ENCODE results near the gene ABCA10. TPM values are rescaled to one million over a fixed set of nuclear protein-coding genes. Genes with fewer than 3 reads are reported as not detected.

ABCA10 gene
- total RNA-seq, 1 donor from 2014 or later: 4.2 TPM

GRCh38 chr17:69188796-69189195 is 39.8 kb downstream of the ABCA10 start:
- H3K4me3 Mint-ChIP-seq (ENCODE audit: unreplicated experiment): no peak overlapping the region
- TF ChIP-seq, protein P1, sequence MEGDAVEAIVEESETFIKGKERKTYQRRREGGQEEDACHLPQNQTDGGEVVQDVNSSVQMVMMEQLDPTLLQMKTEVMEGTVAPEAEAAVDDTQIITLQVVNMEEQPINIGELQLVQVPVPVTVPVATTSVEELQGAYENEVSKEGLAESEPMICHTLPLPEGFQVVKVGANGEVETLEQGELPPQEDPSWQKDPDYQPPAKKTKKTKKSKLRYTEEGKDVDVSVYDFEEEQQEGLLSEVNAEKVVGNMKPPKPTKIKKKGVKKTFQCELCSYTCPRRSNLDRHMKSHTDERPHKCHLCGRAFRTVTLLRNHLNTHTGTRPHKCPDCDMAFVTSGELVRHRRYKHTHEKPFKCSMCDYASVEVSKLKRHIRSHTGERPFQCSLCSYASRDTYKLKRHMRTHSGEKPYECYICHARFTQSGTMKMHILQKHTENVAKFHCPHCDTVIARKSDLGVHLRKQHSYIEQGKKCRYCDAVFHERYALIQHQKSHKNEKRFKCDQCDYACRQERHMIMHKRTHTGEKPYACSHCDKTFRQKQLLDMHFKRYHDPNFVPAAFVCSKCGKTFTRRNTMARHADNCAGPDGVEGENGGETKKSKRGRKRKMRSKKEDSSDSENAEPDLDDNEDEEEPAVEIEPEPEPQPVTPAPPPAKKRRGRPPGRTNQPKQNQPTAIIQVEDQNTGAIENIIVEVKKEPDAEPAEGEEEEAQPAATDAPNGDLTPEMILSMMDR (IDR thresholded peaks at IDR 0.05; ENCODE audit: partially characterized antibody, unreplicated experiment): no peak
- no peaks in the 10 kb centered on the region for H3K9me3 Mint-ChIP-seq (ENCODE audit: unreplicated experiment)
- no peaks in the 10 kb centered on the region for H3K36me3 Mint-ChIP-seq (ENCODE audit: unreplicated experiment)
- no peaks in the 10 kb centered on the region for H3K27me3 Mint-ChIP-seq (ENCODE audit: unreplicated experiment)
- H3K4me1 Mint-ChIP-seq (ENCODE audit: low read depth, unreplicated experiment): peaks cover 4% of the 10 kb centered on the region
- DNase-seq: no peak
- H3K27ac Mint-ChIP-seq (ENCODE audit: unreplicated experiment): peak overlapping the region; percentile 45

- no peak overlapping the region for H3K4me3 Mint-ChIP-seq (ENCODE audit: unreplicated experiment)
- TF ChIP-seq, protein P1 (IDR thresholded peaks at IDR 0.05; ENCODE audit: partially characterized antibody, unreplicated experiment): no peak
Observed at GRCh38 chr17:69188064-69188463, 40.6 kb downstream of the ABCA10 start.

GRCh38 chr17:69187294-69187693 is 41.3 kb downstream of the ABCA10 start:
- TF ChIP-seq, protein P1 (IDR thresholded peaks at IDR 0.05; ENCODE audit: partially characterized antibody, unreplicated experiment): no peak
- peak overlapping the region; percentile 25 for H3K27ac Mint-ChIP-seq (ENCODE audit: unreplicated experiment)
- H3K27me3 Mint-ChIP-seq (ENCODE audit: unreplicated experiment): no peaks in the 10 kb centered on the region
- no peak overlapping the region for H3K4me3 Mint-ChIP-seq (ENCODE audit: unreplicated experiment)
- no peaks in the 10 kb centered on the region for H3K36me3 Mint-ChIP-seq (ENCODE audit: unreplicated experiment)
- peaks cover 4% of the 10 kb centered on the region for H3K4me1 Mint-ChIP-seq (ENCODE audit: low read depth, unreplicated experiment)
- no peaks in the 10 kb centered on the region for H3K9me3 Mint-ChIP-seq (ENCODE audit: unreplicated experiment)
- DNase-seq: no peak

More at GRCh38 chr17:69188064-69188463, 40.6 kb downstream of the ABCA10 start:
- no peaks in the 10 kb centered on the region for H3K27me3 Mint-ChIP-seq (ENCODE audit: unreplicated experiment)
- no peak overlapping the region for H3K27ac Mint-ChIP-seq (ENCODE audit: unreplicated experiment)
- DNase-seq: no peak
- H3K36me3 Mint-ChIP-seq (ENCODE audit: unreplicated experiment): no peaks in the 10 kb centered on the region
- peaks cover 4% of the 10 kb centered on the region for H3K4me1 Mint-ChIP-seq (ENCODE audit: low read depth, unreplicated experiment)
- no peaks in the 10 kb centered on the region for H3K9me3 Mint-ChIP-seq (ENCODE audit: unreplicated experiment)

- TF ChIP-seq, protein P1 (IDR thresholded peaks at IDR 0.05; ENCODE audit: partially characterized antibody, unreplicated experiment): no peak
Observed at GRCh38 chr17:69179227-69179952, 49.2 kb downstream of the ABCA10 start.

GRCh38 chr17:69176457-69176795 is 52.2 kb downstream of the ABCA10 start:
- no peak for DNase-seq
- peaks cover 2% of the 10 kb centered on the region for H3K4me1 Mint-ChIP-seq (ENCODE audit: low read depth, unreplicated experiment)
- no peaks in the 10 kb centered on the region for H3K9me3 Mint-ChIP-seq (ENCODE audit: unreplicated experiment)
- no peak overlapping the region for H3K4me3 Mint-ChIP-seq (ENCODE audit: unreplicated experiment)
- H3K27ac Mint-ChIP-seq (ENCODE audit: unreplicated experiment): no peak overlapping the region
- H3K36me3 Mint-ChIP-seq (ENCODE audit: unreplicated experiment): no peaks in the 10 kb centered on the region
- TF ChIP-seq, protein P1 (IDR thresholded peaks at IDR 0.05; ENCODE audit: partially characterized antibody, unreplicated experiment): no peak
- H3K27me3 Mint-ChIP-seq (ENCODE audit: unreplicated experiment): no peaks in the 10 kb centered on the region

More at GRCh38 chr17:69179227-69179952, 49.2 kb downstream of the ABCA10 start:
- Mint-ChIP-seq H3K4me3 (ENCODE audit: unreplicated experiment) (no peak overlapping the region), H3K36me3 (ENCODE audit: unreplicated experiment) (no peaks in the 10 kb centered on the region), H3K27me3 (ENCODE audit: unreplicated experiment) (no peaks in the 10 kb centered on the region), H3K27ac (ENCODE audit: unreplicated experiment) (no peak overlapping the region), H3K9me3 (ENCODE audit: unreplicated experiment) (no peaks in the 10 kb centered on the region), H3K4me1 (ENCODE audit: low read depth, unreplicated experiment) (peaks cover 2% of the 10 kb centered on the region)
- DNase-seq: no peak
